DOHH2 (cell line): ENCODE measurements around the gene DOCK11.

ENCODE experiments used
- H3F3A ChIP-seq: fragments of 200-600 bp; sonication (generic), shearing (Covaris generic); 2 replicates; pipeline ENCODE4 v1.6.0; 2016; ENCODE audit warnings: antibody characterized with exemption, mild to moderate bottlenecking; ENCODE audit not compliant: control insufficient read depth, insufficient read depth
- H3K27ac ChIP-seq: fragments of 200-600 bp; sonication (generic); 2 replicates; pipeline ENCODE4 v1.5.1; 2014; ENCODE audit warnings: low read depth, mild to moderate bottlenecking, low read length, moderate library complexity
- H3K27me3 ChIP-seq: fragments of 200-600 bp; sonication (generic); 2 replicates; pipeline ENCODE4 v1.6.1; 2014; ENCODE audit warnings: mild to moderate bottlenecking, low read length, mixed read lengths; ENCODE audit not compliant: control insufficient read depth
- H3K36me3 ChIP-seq: fragments of 200-600 bp; sonication (generic); 2 replicates; pipeline ENCODE4 v1.6.1; 2014; ENCODE audit warnings: mild to moderate bottlenecking, low read length, moderate library complexity, mixed read lengths; ENCODE audit not compliant: control insufficient read depth
- H3K4me1 ChIP-seq: fragments of 200-600 bp; sonication (generic); 2 replicates; pipeline ENCODE4 v1.6.1; 2014; ENCODE audit warnings: mild to moderate bottlenecking, low read length, mixed read lengths; ENCODE audit not compliant: control insufficient read depth
- H3K4me2 ChIP-seq: fragments of 200-600 bp; sonication (generic); 2 replicates; pipeline ENCODE4 v1.6.0; 2014; ENCODE audit warnings: mild to moderate bottlenecking, low read length, moderate library complexity
- H3K4me3 ChIP-seq: fragments of 200-600 bp; sonication (generic); 2 replicates; pipeline ENCODE4 v1.5.1; 2014; ENCODE audit warnings: mild to moderate bottlenecking, low read length, mixed read lengths
- H3K79me2 ChIP-seq: fragments of 200-600 bp; sonication (generic); 2 replicates; pipeline ENCODE4 v1.6.1; 2014; ENCODE audit warnings: mild to moderate bottlenecking, low read length, mixed read lengths; ENCODE audit not compliant: control insufficient read depth
- H3K9me2 ChIP-seq: fragments of 200-600 bp; sonication (generic); replicated peaks from 2 replicates; pipeline ENCODE4 v1.6.1; 2014; ENCODE audit warnings: mild to moderate bottlenecking, low read length, mixed read lengths; ENCODE audit not compliant: control insufficient read depth
- H3K9me3 ChIP-seq: fragments of 200-600 bp; sonication (generic); 2 replicates; pipeline ENCODE4 v1.6.1; 2014; ENCODE audit warnings: antibody characterized with exemption, low read length, mixed read lengths; ENCODE audit not compliant: control insufficient read depth, insufficient read depth
- H4K20me1 ChIP-seq: fragments of 200-600 bp; sonication (generic); 2 replicates; pipeline ENCODE4 v1.6.0; 2014; ENCODE audit warnings: low read depth, mild to moderate bottlenecking, antibody characterized with exemption, low read length, moderate library complexity; ENCODE audit not compliant: control insufficient read depth, insufficient read depth
- CTCF ChIP-seq: fragments of 200-600 bp; sonication (generic); IDR thresholded peaks from one replicate; pipeline ENCODE4 v1.5.1; 2014; ENCODE audit warnings: antibody characterized with exemption, mild to moderate bottlenecking, low read depth, low read length; ENCODE audit not compliant: poor library complexity, severe bottlenecking
- EZH2phosphoT487 ChIP-seq: fragments of 200-600 bp; sonication (generic); IDR thresholded peaks from 2 replicates; pipeline ENCODE4 v1.6.1; 2017; ENCODE audit warnings: borderline replicate concordance, mild to moderate bottlenecking, antibody characterized with exemption, low read length, moderate library complexity, mixed read lengths

DOCK11 gene

DNA sequence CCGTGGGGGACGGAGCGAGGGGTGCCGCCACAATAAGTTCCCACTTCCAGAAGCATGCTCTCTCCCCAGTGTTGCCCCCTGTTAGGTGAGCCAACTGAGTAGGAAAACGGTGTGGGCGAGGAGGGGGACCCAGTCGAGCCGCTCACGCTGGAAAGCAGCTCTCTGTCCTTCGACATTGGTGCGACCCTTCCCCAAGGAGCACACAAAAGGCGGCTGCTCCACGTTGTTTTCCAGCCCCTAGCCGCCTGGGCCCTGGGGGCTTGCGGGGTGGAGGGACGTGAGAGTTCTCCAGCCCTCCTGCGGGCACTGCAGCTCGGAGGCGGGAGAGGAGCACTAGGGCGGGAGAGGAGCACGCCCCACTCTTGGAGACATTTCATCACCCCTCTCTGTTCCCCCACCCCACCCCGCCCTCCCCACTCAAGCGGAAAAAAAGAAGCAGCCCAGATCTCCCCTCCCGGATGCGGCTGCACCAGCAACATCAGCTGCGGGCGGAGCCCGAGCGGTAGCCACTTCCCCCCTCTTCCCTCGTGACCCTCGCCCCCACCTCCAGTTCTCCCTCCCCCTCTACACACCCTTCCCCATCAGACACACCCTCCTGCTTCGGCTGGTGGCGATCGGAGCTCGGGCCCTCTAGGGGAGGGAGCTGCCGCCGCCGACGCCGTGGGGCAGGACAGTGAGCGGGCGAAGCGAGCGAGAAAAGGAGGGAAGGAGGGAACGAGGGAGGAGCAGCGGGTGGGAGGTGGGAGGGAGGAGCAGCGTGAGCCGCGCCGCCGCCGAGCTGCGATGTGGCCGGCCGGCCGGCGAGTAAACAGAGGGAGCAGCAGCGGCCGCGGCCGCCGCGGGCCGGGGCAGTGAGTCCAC lies at the start of gene DOCK11:
Gene DOCK11, plus strand, starts transcription at position 755 of the 861 bp plus-strand sequence. CDS start 157 bp downstream, outside the sequence.
- H3F3A ChIP-seq = no peaks in the 10 kb centered on the region
- H3K27me3 ChIP-seq = no peaks in the 10 kb centered on the region
- peaks cover 35% of the 10 kb centered on the region for H3K79me2 ChIP-seq
- TF ChIP-seq CTCF (no peak), EZH2phosphoT487 (no peak)
- no peaks in the 10 kb centered on the region for H3K9me3 ChIP-seq
- H3K9me2 ChIP-seq = no peaks in the 10 kb centered on the region
- peak within 1 kb of the TSS; percentile 81 for H3K4me3 ChIP-seq
- H4K20me1 ChIP-seq = no peaks in the 10 kb centered on the region
- no peaks in the 10 kb centered on the region for H3K36me3 ChIP-seq
- H3K4me1 ChIP-seq = peaks cover 29% of the 10 kb centered on the region
- peak within 1 kb of the TSS; percentile 64 for H3K27ac ChIP-seq
- H3K4me2 ChIP-seq = peak within 1 kb of the TSS; percentile 76

GRCh38 chrX:118448273-118448783 lies 47.3 kb upstream of the DOCK11 start:
- Histone ChIP-seq H3F3A (no peaks in the 10 kb centered on the region), H3K27me3 (no peaks in the 10 kb centered on the region), H3K9me2 (no peaks in the 10 kb centered on the region), H3K27ac (no peak overlapping the region), H3K9me3 (no peaks in the 10 kb centered on the region), H3K4me1 (no peaks in the 10 kb centered on the region), H3K79me2 (no peaks in the 10 kb centered on the region), H4K20me1 (no peaks in the 10 kb centered on the region), H3K4me2 (no peak overlapping the region), H3K36me3 (no peaks in the 10 kb centered on the region), H3K4me3 (no peak overlapping the region)
- TF ChIP-seq CTCF (no peak), EZH2phosphoT487 (no peak)

GRCh38 chrX:118455013-118455412 lies 40.6 kb upstream of the DOCK11 start:
- H3F3A ChIP-seq = no peaks in the 10 kb centered on the region
- H3K9me3 ChIP-seq = no peaks in the 10 kb centered on the region
- H3K27me3 ChIP-seq = no peaks in the 10 kb centered on the region
- no peaks in the 10 kb centered on the region for H3K9me2 ChIP-seq
- no peaks in the 10 kb centered on the region for H4K20me1 ChIP-seq
- H3K4me1 ChIP-seq = no peaks in the 10 kb centered on the region
- no peak overlapping the region for H3K4me2 ChIP-seq
- no peaks in the 10 kb centered on the region for H3K79me2 ChIP-seq
- TF ChIP-seq CTCF (no peak), EZH2phosphoT487 (no peak)
- no peak overlapping the region for H3K4me3 ChIP-seq
- H3K36me3 ChIP-seq = no peaks in the 10 kb centered on the region
- H3K27ac ChIP-seq = no peak overlapping the region
